ENCODE data around the gene SPSB1. TPM values are rescaled to one million over a fixed set of nuclear protein-coding genes. Genes with fewer than 3 reads are reported as not detected.

Gene SPSB1
- total and polyA plus RNA-seq, 2 donors from 2014 or later = 12.7 to 25.9 TPM

- peaks cover 0 to 15% (median 7%) of the 10 kb centered on the region in 3 donors for H3K36me3 ChIP-seq (ENCODE audit: control insufficient read depth in 2 of 3, insufficient read depth in 3 of 3, low read length in 3 of 3)
- intact Hi-C loops (cut with DNase I) = loop anchor here (10.0 kb wide), 1 partner anchor 98 kb away; no protein-coding TSS in a partner anchor
- FAIRE-seq (no peak), DNase-seq (no peak)
- no peak overlapping the region for H3K4me3 ChIP-seq (ENCODE audit: low read length in 3 of 3)
- no peak overlapping the region for H3K9ac ChIP-seq (ENCODE audit: low read length in 3 of 3)
- no peak for TF ChIP-seq CTCF (IDR thresholded peaks at IDR 0.05; ENCODE audit: borderline replicate concordance, extremely low read depth, insufficient read depth)
- H3K4me1 ChIP-seq (ENCODE audit: control insufficient read depth in 2 of 3, insufficient read depth in 2 of 3, low read depth in 1 of 3, low read length in 3 of 3) = peaks cover 0 to 7% (median 0%) of the 10 kb centered on the region in 3 donors
- no peaks in the 10 kb centered on the region for H3K27me3 ChIP-seq (ENCODE audit: control insufficient read depth, insufficient read depth, low read length)
- H3K9me3 ChIP-seq (ENCODE audit: control insufficient read depth in 2 of 3, insufficient read depth in 1 of 3, low read length in 3 of 3) = no peaks in the 10 kb centered on the region
- H3K27ac ChIP-seq (ENCODE audit: low read depth in 2 of 2, low read length in 2 of 2) = no peak overlapping the region
Measured at GRCh38 chr1:9356829-9357466, 64.3 kb downstream of the SPSB1 start.

- no peaks in the 10 kb centered on the region for H3K27me3 ChIP-seq (ENCODE audit: control insufficient read depth, insufficient read depth, low read length)
- no peak overlapping the region for H3K4me3 ChIP-seq (ENCODE audit: low read length in 3 of 3)
- peaks cover 0 to 10% (median 0%) of the 10 kb centered on the region in 3 donors for H3K4me1 ChIP-seq (ENCODE audit: control insufficient read depth in 2 of 3, insufficient read depth in 2 of 3, low read depth in 1 of 3, low read length in 3 of 3)
- DNase-seq (no peak), FAIRE-seq (no peak)
- no peak overlapping the region for H3K27ac ChIP-seq (ENCODE audit: low read depth in 2 of 2, low read length in 2 of 2)
- no peak overlapping the region for H3K9ac ChIP-seq (ENCODE audit: low read length in 3 of 3)
- H3K36me3 ChIP-seq (ENCODE audit: control insufficient read depth in 2 of 3, insufficient read depth in 3 of 3, low read length in 3 of 3) = peaks cover 0 to 15% (median 7%) of the 10 kb centered on the region in 3 donors
- intact Hi-C loops (cut with DNase I) = loop anchor here (10.0 kb wide), 1 partner anchor 97 kb away; no protein-coding TSS in a partner anchor
- TF ChIP-seq CTCF (IDR thresholded peaks at IDR 0.05; ENCODE audit: borderline replicate concordance, extremely low read depth, insufficient read depth) = no peak
- H3K9me3 ChIP-seq (ENCODE audit: control insufficient read depth in 2 of 3, insufficient read depth in 1 of 3, low read length in 3 of 3) = no peaks in the 10 kb centered on the region
Measured at GRCh38 chr1:9357958-9358357, 65.3 kb downstream of the SPSB1 start.

- Histone ChIP-seq H3K27me3 (ENCODE audit: control insufficient read depth, insufficient read depth, low read length) (no peaks in the 10 kb centered on the region), H3K36me3 (ENCODE audit: control insufficient read depth in 2 of 3, insufficient read depth in 3 of 3, low read length in 3 of 3) (peaks cover 0 to 15% (median 7%) of the 10 kb centered on the region in 3 donors), H3K4me1 (ENCODE audit: control insufficient read depth in 2 of 3, insufficient read depth in 2 of 3, low read depth in 1 of 3, low read length in 3 of 3) (peaks cover 0 to 12% (median 0%) of the 10 kb centered on the region in 3 donors), H3K4me3 (ENCODE audit: low read length in 3 of 3) (no peak overlapping the region), H3K9ac (ENCODE audit: low read length in 3 of 3) (no peak overlapping the region), H3K27ac (ENCODE audit: low read depth in 2 of 2, low read length in 2 of 2) (no peak overlapping the region), H3K9me3 (ENCODE audit: control insufficient read depth in 2 of 3, insufficient read depth in 1 of 3, low read length in 3 of 3) (no peaks in the 10 kb centered on the region)
- intact Hi-C loops (cut with DNase I) = no loop called here
- no peak for TF ChIP-seq CTCF (IDR thresholded peaks at IDR 0.05; ENCODE audit: borderline replicate concordance, extremely low read depth, insufficient read depth)
- DNase-seq = no peak
- no peak for FAIRE-seq
Measured at GRCh38 chr1:9360371-9361064, 67.8 kb downstream of the SPSB1 start.

All from kidney (tissue), 14 donors.